Adipocyte (in vitro differentiated cells): ENCODE measurements around the gene HTR1D.
"Not testable (repeated sequence)": the region's sequence is repeated elsewhere in the genome, so short reads cannot be mapped to it uniquely, and the experiment has no call there.

ENCODE experiments used
- DNase-seq: peaks from one replicate; pipeline ENCODE4 v3.0.0-alpha.2; 2015; ENCODE audit warnings: low read depth
- H3K27me3 ChIP-seq: replicated peaks from 2 replicates; pipeline ENCODE4 v1.7.0; 2013; ENCODE audit warnings: mild to moderate bottlenecking, low read length, moderate library complexity; ENCODE audit not compliant: control insufficient read depth, insufficient read depth
- H3K36me3 ChIP-seq: 2 replicates; pipeline ENCODE4 v1.7.0; 2013; ENCODE audit warnings: low read length, mild to moderate bottlenecking, moderate library complexity; ENCODE audit not compliant: control insufficient read depth, insufficient read depth, severe bottlenecking
- H3K4me1 ChIP-seq: 2 replicates; pipeline ENCODE4 v1.7.0; 2013; ENCODE audit warnings: mild to moderate bottlenecking, low read length, moderate library complexity; ENCODE audit not compliant: control insufficient read depth, insufficient read depth
- H3K4me3 ChIP-seq: 2 replicates; pipeline ENCODE4 v1.7.0; 2013; ENCODE audit warnings: mild to moderate bottlenecking, low read length, moderate library complexity
- H3K9ac ChIP-seq: 2 replicates; pipeline ENCODE4 v1.7.0; 2013; ENCODE audit warnings: mild to moderate bottlenecking, low read length, moderate library complexity
- H3K9me3 ChIP-seq: 2 replicates; pipeline ENCODE4 v1.7.0; 2013; ENCODE audit warnings: mild to moderate bottlenecking, low read length, moderate library complexity; ENCODE audit not compliant: control insufficient read depth

The HTR1D gene

GRCh38 chr1:23215751-23216449 is 1.4 kb downstream of the HTR1D start:
- no peak overlapping the region for H3K9ac ChIP-seq
- H3K36me3 ChIP-seq: no peaks in the 10 kb centered on the region
- H3K4me3 ChIP-seq: no peak overlapping the region
- H3K9me3 ChIP-seq: no peaks in the 10 kb centered on the region
- H3K27me3 ChIP-seq: peaks cover 54% of the 10 kb centered on the region
- no peaks in the 10 kb centered on the region for H3K4me1 ChIP-seq
- DNase-seq: no peak

- peaks cover 55% of the 10 kb centered on the region for H3K27me3 ChIP-seq
- H3K9me3 ChIP-seq: no peaks in the 10 kb centered on the region
- H3K9ac ChIP-seq: no peak overlapping the region
Measured at GRCh38 chr1:23215291-23215690, 2.0 kb downstream of the HTR1D start.

GRCh38 chr1:23214640-23215039 is 2.7 kb downstream of the HTR1D start:
- H3K9me3 ChIP-seq: no peaks in the 10 kb centered on the region
- no peak for DNase-seq
- no peaks in the 10 kb centered on the region for H3K4me1 ChIP-seq
- H3K27me3 ChIP-seq: peaks cover 57% of the 10 kb centered on the region
- no peaks in the 10 kb centered on the region for H3K36me3 ChIP-seq
- H3K9ac ChIP-seq: no peak overlapping the region
- no peak overlapping the region for H3K4me3 ChIP-seq

More at GRCh38 chr1:23215291-23215690, 2.0 kb downstream of the HTR1D start:
- DNase-seq: no peak
- no peaks in the 10 kb centered on the region for H3K36me3 ChIP-seq
- H3K4me3 ChIP-seq: no peak overlapping the region
- no peaks in the 10 kb centered on the region for H3K4me1 ChIP-seq

DNA sequence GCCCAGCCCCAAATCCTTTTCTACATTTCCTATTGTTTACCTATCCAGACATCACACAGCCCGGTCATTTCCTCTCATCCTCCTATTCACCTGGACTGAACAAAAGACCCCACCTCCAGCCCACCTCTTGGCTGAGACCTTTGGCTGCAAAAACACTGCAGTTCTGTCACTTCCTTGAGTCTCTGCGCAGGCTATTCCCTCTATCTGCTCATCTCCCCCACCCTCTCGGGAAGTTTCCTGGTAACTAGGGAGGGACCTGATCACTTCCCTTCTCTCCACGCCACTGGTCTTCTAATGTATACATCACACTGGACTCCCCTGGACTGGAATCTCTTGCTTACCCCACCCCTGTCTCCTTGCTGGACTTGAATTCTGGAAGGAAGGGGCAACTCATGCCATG is 5.3 kb downstream of the HTR1D start:
- Histone ChIP-seq H3K9me3 (no peaks in the 10 kb centered on the region), H3K4me1 (no peaks in the 10 kb centered on the region), H3K27me3 (peaks cover 45% of the 10 kb centered on the region), H3K9ac (no peak overlapping the region), H3K4me3 (no peak overlapping the region), H3K36me3 (no peaks in the 10 kb centered on the region)
- DNase-seq: no peak

GRCh38 chr1:23210963-23211362 is 6.3 kb downstream of the HTR1D start:
- no peaks in the 10 kb centered on the region for H3K36me3 ChIP-seq
- no peak for DNase-seq
- no peak overlapping the region for H3K9ac ChIP-seq
- peaks cover 41% of the 10 kb centered on the region for H3K27me3 ChIP-seq
- H3K4me1 ChIP-seq: no peaks in the 10 kb centered on the region
- no peak overlapping the region for H3K4me3 ChIP-seq
- H3K9me3 ChIP-seq: no peaks in the 10 kb centered on the region

DNA sequence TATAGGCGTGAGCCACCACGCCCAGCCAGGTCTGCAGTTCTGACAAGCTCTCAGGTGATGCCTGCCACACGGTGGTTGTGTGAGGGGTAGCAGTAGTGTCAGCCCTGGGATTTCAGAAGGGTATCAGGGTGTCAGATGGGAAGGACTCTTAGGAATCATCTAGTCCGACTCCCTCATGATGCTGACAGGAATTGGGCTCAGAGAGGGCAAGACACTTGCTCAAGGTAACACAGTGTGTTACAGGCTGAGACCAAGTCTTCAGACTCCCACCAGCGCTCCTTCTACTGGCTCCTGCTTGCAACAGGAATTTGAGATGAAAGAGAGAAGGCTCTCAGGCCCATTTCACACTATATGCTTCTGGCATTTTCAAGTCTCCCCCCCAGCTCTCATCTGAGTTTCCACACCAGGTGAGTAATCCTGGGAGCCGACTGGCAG is 6.9 kb downstream of the HTR1D start:
- no peak overlapping the region for H3K9ac ChIP-seq
- no peaks in the 10 kb centered on the region for H3K36me3 ChIP-seq
- no peaks in the 10 kb centered on the region for H3K4me1 ChIP-seq
- H3K9me3 ChIP-seq: no peaks in the 10 kb centered on the region
- no peak overlapping the region for H3K4me3 ChIP-seq
- peaks cover 35% of the 10 kb centered on the region for H3K27me3 ChIP-seq
- no peak for DNase-seq

- H3K27me3 ChIP-seq: peaks cover 30% of the 10 kb centered on the region
- no peak for DNase-seq
- H3K4me1 ChIP-seq: no peaks in the 10 kb centered on the region
- H3K9ac ChIP-seq: no peak overlapping the region
- no peak overlapping the region for H3K4me3 ChIP-seq
- no peaks in the 10 kb centered on the region for H3K36me3 ChIP-seq
- H3K9me3 ChIP-seq: no peaks in the 10 kb centered on the region
Measured at GRCh38 chr1:23209770-23210169, 7.5 kb downstream of the HTR1D start.

GRCh38 chr1:23208527-23208926 is 8.8 kb downstream of the HTR1D start:
- Histone ChIP-seq H3K27me3 (peaks cover 26% of the 10 kb centered on the region), H3K4me3 (no peak overlapping the region), H3K9ac (no peak overlapping the region), H3K4me1 (no peaks in the 10 kb centered on the region), H3K36me3 (no peaks in the 10 kb centered on the region), H3K9me3 (no peaks in the 10 kb centered on the region)
- no peak for DNase-seq

GRCh38 chr1:23207733-23208132 is 9.6 kb downstream of the HTR1D start:
- H3K36me3 ChIP-seq, H3K4me1 ChIP-seq, H3K9ac ChIP-seq, H3K4me3 ChIP-seq, H3K9me3 ChIP-seq, DNase-seq: not testable (repeated sequence)
- peaks cover 26% of the 10 kb centered on the region for H3K27me3 ChIP-seq

GRCh38 chr1:23202263-23202749 is 15.0 kb downstream of the HTR1D start:
- Histone ChIP-seq H3K4me3 (no peak overlapping the region), H3K36me3 (no peaks in the 10 kb centered on the region), H3K27me3 (peaks cover 5% of the 10 kb centered on the region), H3K4me1 (peaks cover 4% of the 10 kb centered on the region), H3K9ac (no peak overlapping the region), H3K9me3 (no peaks in the 10 kb centered on the region)
- peak; percentile 40 for DNase-seq

GRCh38 chr1:23200883-23201282 is 16.4 kb downstream of the HTR1D start:
- Histone ChIP-seq H3K9ac (no peak overlapping the region), H3K9me3 (no peaks in the 10 kb centered on the region), H3K27me3 (no peaks in the 10 kb centered on the region), H3K4me1 (peaks cover 10% of the 10 kb centered on the region), H3K36me3 (no peaks in the 10 kb centered on the region), H3K4me3 (no peak overlapping the region)
- DNase-seq: no peak

GRCh38 chr1:23198373-23198772 is 18.9 kb downstream of the HTR1D start:
- DNase-seq: peak; percentile 90
- no peak overlapping the region for H3K4me3 ChIP-seq
- H3K27me3 ChIP-seq: no peaks in the 10 kb centered on the region
- H3K36me3 ChIP-seq: no peaks in the 10 kb centered on the region
- no peaks in the 10 kb centered on the region for H3K9me3 ChIP-seq
- H3K4me1 ChIP-seq: peaks cover 24% of the 10 kb centered on the region
- no peak overlapping the region for H3K9ac ChIP-seq
